ENCODE data around the gene ACKR2. TPM values are rescaled to one million over a fixed set of nuclear protein-coding genes. Genes with fewer than 3 reads are reported as not detected.

ACKR2 gene
- total RNA-seq = 1 to 10 TPM; 1.2 to 6.6 (median 3.4) TPM

- no peak for TF ChIP-seq EP300 (IDR thresholded peaks at IDR 0.05)
- no peak for TF ChIP-seq POLR2AphosphoS5 (IDR thresholded peaks at IDR 0.05)
- no peak for TF ChIP-seq POLR2A (IDR thresholded peaks at IDR 0.05)
- no peak for TF ChIP-seq CTCF (IDR thresholded peaks at IDR 0.05)
- H3K4me1 ChIP-seq = peaks cover 18% of the 10 kb centered on the region
- DNase-seq (ENCODE audit: low spot score in 2 of 2) = no peak
- WGBS = 83% methylated on average over 5 of the region's 5 CpGs
- H3K27me3 ChIP-seq = no peaks in the 10 kb centered on the region
- H3K27ac ChIP-seq = no peak within 1 kb of the TSS
- no peaks in the 10 kb centered on the region for H3K36me3 ChIP-seq
- no peaks in the 10 kb centered on the region for H3K9me3 ChIP-seq
- H3K4me3 ChIP-seq = no peak within 1 kb of the TSS
Measured at GRCh38 chr3:42809202-42809601, at the start of gene ACKR2. Gene ACKR2 (plus strand): TSS chr3:42809445. CDS start chr3:42864503, 55,058 bp downstream.

GRCh38 chr3:42762046-42762724, 47.1 kb upstream of the ACKR2 start:
- Histone ChIP-seq H3K4me1 (peaks cover 7% of the 10 kb centered on the region), H3K27ac (no peak overlapping the region)
- WGBS = 81% methylated on average over 6 of the region's 6 CpGs

GRCh38 chr3:42763021-42763420, 46.2 kb upstream of the ACKR2 start:
- TF ChIP-seq POLR2AphosphoS5 (IDR thresholded peaks at IDR 0.05) (no peak), CTCF (IDR thresholded peaks at IDR 0.05) (no peak), EP300 (IDR thresholded peaks at IDR 0.05) (no peak), POLR2A (IDR thresholded peaks at IDR 0.05) (no peak)
- H3K9me3 ChIP-seq = no peaks in the 10 kb centered on the region
- H3K4me3 ChIP-seq = no peak overlapping the region
- 60% methylated on average over 2 of the region's 2 CpGs for WGBS
- no peaks in the 10 kb centered on the region for H3K36me3 ChIP-seq
- no peak for DNase-seq (ENCODE audit: low spot score in 2 of 2)
- H3K27ac ChIP-seq = no peak overlapping the region
- H3K27me3 ChIP-seq = no peaks in the 10 kb centered on the region
- H3K4me1 ChIP-seq = peaks cover 7% of the 10 kb centered on the region

More at GRCh38 chr3:42762046-42762724, 47.1 kb upstream of the ACKR2 start:
- H3K9me3 ChIP-seq = no peaks in the 10 kb centered on the region
- no peaks in the 10 kb centered on the region for H3K36me3 ChIP-seq
- TF ChIP-seq CTCF (IDR thresholded peaks at IDR 0.05) = no peak
- H3K27me3 ChIP-seq = no peaks in the 10 kb centered on the region
- peak in 1 of 2 donors; percentile 56 for DNase-seq (ENCODE audit: low spot score in 2 of 2)
- H3K4me3 ChIP-seq = no peak overlapping the region

- H3K4me3 ChIP-seq = no peak overlapping the region
- no peaks in the 10 kb centered on the region for H3K27me3 ChIP-seq
- H3K4me1 ChIP-seq = peaks cover 7% of the 10 kb centered on the region
- DNase-seq (ENCODE audit: low spot score in 2 of 2) = peak in 1 of 2 donors; percentile 29
- H3K27ac ChIP-seq = no peak overlapping the region
- WGBS = 74% methylated on average over 3 of the region's 3 CpGs
- H3K36me3 ChIP-seq = no peaks in the 10 kb centered on the region
- TF ChIP-seq EP300 (IDR thresholded peaks at IDR 0.05) (no peak), POLR2A (IDR thresholded peaks at IDR 0.05) (no peak), CTCF (IDR thresholded peaks at IDR 0.05) (no peak), POLR2AphosphoS5 (IDR thresholded peaks at IDR 0.05) (no peak)
- no peaks in the 10 kb centered on the region for H3K9me3 ChIP-seq
Measured at GRCh38 chr3:42764115-42764514, 45.1 kb upstream of the ACKR2 start.

- no peak for TF ChIP-seq POLR2A (IDR thresholded peaks at IDR 0.05)
- no peak for TF ChIP-seq EP300 (IDR thresholded peaks at IDR 0.05)
- TF ChIP-seq CTCF (IDR thresholded peaks at IDR 0.05) = no peak
- TF ChIP-seq POLR2AphosphoS5 (IDR thresholded peaks at IDR 0.05) = no peak
- 80% methylated on average over 3 of the region's 3 CpGs for WGBS
- no peak overlapping the region for H3K27ac ChIP-seq
- no peaks in the 10 kb centered on the region for H3K36me3 ChIP-seq
- no peaks in the 10 kb centered on the region for H3K9me3 ChIP-seq
- peaks cover 7% of the 10 kb centered on the region for H3K4me1 ChIP-seq
- no peak for DNase-seq (ENCODE audit: low spot score in 2 of 2)
- no peak overlapping the region for H3K4me3 ChIP-seq
- H3K27me3 ChIP-seq = no peaks in the 10 kb centered on the region
Measured at GRCh38 chr3:42764561-42765295, 44.5 kb upstream of the ACKR2 start.

Data from suprapubic skin (tissue), 4 donors.